GM04503 (cell line): ENCODE results near the gene CCDC80.
"Not testable (repeated sequence)": the region's sequence is repeated elsewhere in the genome, so short reads cannot be mapped to it uniquely, and the experiment has no call there.

Experiments
- DNase-seq: peaks from one replicate; pipeline ENCODE4 v3.0.0-alpha.2; 2012; ENCODE audit warnings: low read depth

CCDC80 gene

GRCh38 chr3:112587336-112587735 is 53.6 kb downstream of the CCDC80 start:
- no peak for DNase-seq

- DNase-seq = no peak
Observed at GRCh38 chr3:112585782-112586181, 55.2 kb downstream of the CCDC80 start.

- DNase-seq = no peak
Observed at GRCh38 chr3:112583105-112583504, 57.8 kb downstream of the CCDC80 start.

- DNase-seq = no peak
Observed at GRCh38 chr3:112582244-112582874, 58.6 kb downstream of the CCDC80 start.

- DNase-seq = peak; percentile 90
Observed at GRCh38 chr3:112579697-112580096, 61.2 kb downstream of the CCDC80 start.

GRCh38 chr3:112579232-112579631 is 61.7 kb downstream of the CCDC80 start:
- DNase-seq = no peak

- no peak for DNase-seq
Observed at GRCh38 chr3:112572701-112573100, 68.2 kb downstream of the CCDC80 start.

- no peak for DNase-seq
Observed at GRCh38 chr3:112569265-112569664, 71.7 kb downstream of the CCDC80 start.

- no peak for DNase-seq
Observed at GRCh38 chr3:112568642-112569041, 72.3 kb downstream of the CCDC80 start.

- no peak for DNase-seq
Observed at GRCh38 chr3:112564940-112565305, 76.0 kb downstream of the CCDC80 start.

GRCh38 chr3:112564247-112564939 is 76.5 kb downstream of the CCDC80 start:
- not testable (repeated sequence) for DNase-seq

GRCh38 chr3:112561734-112562529 is 79.0 kb downstream of the CCDC80 start, which contains the start of the genes ATG3 and SLC35A5:
ATG3 (minus strand) TSS chr3:112561962; CDS start chr3:112561528, 434 bp downstream.
SLC35A5 (plus strand) TSS chr3:112562045; CDS start chr3:112563404, 1,359 bp downstream.
- DNase-seq = peak; percentile 90

- DNase-seq = no peak
Observed at GRCh38 chr3:112561484-112561733, 79.5 kb downstream of the CCDC80 start.

- no peak for DNase-seq
Observed at GRCh38 chr3:112560721-112561483, 80.0 kb downstream of the CCDC80 start.

- DNase-seq = no peak
Observed at GRCh38 chr3:112560307-112560706, 80.6 kb downstream of the CCDC80 start.

- no peak for DNase-seq
Observed at GRCh38 chr3:112557976-112558375, 83.0 kb downstream of the CCDC80 start.

GRCh38 chr3:112555535-112556170 is 85.3 kb downstream of the CCDC80 start:
- DNase-seq = no peak

GRCh38 chr3:112550859-112551258 is 90.1 kb downstream of the CCDC80 start:
- DNase-seq = no peak
